GM21526 (cell line): ENCODE results near the gene RBM10.

Experiments used
- ATAC-seq: cut with Tn5 transposase; IDR thresholded peaks from one replicate; pipeline ENCODE4 v1.9.1; 2021; ENCODE audit warnings: moderate library complexity; ENCODE audit not compliant: unreplicated experiment, low FRiP score

The RBM10 gene

DNA sequence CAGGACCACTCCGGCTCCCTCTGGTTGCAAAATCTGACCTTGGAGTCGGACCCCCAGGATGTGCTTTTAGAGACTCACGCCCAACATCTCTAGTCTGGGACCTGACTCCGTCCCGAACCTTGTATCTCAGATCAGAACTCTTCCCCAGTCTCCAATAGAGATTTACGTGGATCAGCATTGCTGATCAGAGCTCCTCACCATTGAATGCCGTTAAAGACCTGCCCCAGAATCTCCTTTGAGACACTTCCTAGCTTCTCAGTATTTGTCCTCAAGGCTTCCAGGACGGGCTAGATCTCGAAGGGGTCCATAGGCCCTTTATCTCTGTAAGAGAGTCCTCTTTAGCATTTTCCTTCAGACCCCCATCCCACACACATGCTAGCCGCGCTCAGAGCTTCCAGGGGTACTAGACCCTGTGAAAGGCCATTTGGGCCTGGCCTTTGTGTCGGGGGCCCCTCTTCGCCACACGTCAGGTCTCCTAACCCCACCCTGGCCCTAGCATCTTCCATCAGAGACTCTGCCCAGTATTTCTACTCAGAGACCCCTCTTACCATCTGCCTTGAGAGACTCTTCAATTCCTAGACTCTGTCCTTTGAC is 49.3 kb downstream of the RBM10 start:
- ATAC-seq = no peak

DNA sequence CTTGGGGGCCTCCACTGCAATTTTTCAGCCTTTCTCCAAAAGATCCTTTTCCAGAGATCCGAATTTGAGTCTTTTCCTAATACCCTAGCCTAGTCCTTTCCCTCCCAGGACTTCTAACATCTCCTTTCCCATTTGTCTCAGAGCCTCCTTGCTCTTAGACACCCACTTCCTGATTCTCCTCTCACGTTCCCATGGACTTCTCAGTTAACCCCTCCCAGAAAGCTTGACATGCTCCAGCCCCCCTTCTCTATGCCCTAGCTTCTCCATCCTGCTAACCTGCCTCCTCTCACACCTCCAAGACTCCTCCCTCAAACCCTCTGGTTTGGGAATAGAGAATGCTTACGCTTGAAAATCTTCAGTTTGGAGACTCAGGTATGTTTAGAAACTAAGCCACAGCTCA is 51.1 kb downstream of the RBM10 start:
- ATAC-seq = no peak

DNA sequence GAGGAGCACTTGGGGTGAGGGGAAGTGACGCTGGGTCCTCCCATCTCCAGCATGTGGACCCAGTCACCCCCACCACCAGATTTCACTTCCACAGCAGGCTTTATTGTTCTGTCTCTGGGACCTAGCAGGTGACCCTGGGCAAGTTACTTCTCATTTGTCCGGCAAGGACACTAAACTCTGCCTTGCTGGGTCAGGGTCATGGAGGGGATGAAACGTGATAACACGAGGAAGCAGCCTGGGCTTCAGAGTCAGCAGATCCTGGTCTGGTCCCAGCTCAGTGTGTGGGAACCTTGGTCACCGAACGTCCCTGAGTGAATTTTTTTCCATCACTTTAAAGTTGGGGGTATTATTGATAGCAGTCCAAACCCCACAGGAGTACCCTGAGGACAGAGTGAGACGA is 52.5 kb downstream of the RBM10 start:
- ATAC-seq = no peak

DNA sequence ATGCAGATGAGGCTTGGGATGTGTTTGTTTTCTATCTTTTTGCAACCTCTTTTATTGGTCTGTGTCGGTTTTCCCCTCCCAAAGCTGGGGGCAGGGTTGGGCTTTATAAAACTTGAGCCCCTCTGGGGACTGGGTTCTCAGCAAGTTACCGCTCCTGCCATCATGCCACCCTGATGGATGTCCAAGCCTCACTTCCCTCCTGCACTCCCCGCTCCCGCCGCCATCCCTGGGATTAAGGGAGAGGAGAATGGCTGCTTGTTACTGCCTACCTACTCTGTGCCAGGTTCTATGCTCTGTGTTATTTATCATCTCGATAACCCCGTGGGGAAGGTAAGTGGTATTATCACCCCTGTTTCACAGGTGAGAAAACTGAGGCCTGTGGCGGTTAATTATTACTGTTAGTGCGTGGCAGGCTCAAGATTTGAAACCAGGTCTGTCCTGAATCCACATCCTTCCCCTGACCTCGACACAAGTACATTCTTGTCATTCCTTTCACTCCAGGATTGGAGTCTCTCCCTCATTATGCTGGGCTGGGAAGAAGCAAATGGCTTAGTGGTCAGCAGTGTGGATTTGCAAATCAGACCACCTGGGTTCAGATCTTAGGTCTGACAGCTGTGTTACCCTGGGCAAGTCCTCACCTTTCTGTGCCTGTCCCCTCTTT is 53.1 kb downstream of the RBM10 start:
- no peak for ATAC-seq

DNA sequence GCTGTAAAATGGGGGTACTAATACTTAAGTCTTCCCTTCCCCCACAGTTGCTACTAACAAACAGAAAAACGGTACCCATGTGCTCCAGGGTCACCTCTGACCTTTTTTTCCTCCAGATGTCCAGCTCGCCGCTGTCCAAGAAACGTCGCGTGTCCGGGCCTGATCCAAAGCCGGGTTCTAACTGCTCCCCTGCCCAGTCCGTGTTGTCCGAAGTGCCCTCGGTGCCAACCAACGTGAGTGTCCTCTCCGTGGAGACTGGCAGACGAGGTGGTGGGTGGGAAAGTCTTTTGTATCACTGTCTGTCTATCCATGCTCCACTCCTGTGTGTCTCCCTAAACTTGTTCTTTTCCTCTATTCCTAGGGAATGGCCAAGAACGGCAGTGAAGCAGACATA is 53.7 kb downstream of the RBM10 start:
- ATAC-seq = no peak

DNA sequence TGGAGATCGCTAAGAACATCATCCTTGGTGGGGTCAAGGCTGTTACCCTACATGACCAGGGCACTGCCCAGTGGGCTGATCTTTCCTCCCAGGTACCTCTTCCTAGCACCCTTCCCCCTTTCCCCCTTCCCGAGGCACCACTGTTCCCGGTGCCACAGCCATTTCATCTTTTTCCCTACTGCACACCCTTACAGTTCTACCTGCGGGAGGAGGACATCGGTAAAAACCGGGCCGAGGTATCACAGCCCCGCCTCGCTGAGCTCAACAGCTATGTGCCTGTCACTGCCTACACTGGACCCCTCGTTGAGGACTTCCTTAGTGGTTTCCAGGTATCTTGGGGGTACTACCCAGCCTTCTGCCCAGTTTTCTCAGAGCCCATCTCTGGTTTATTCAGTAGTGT is 54.3 kb downstream of the RBM10 start:
- ATAC-seq = no peak

DNA sequence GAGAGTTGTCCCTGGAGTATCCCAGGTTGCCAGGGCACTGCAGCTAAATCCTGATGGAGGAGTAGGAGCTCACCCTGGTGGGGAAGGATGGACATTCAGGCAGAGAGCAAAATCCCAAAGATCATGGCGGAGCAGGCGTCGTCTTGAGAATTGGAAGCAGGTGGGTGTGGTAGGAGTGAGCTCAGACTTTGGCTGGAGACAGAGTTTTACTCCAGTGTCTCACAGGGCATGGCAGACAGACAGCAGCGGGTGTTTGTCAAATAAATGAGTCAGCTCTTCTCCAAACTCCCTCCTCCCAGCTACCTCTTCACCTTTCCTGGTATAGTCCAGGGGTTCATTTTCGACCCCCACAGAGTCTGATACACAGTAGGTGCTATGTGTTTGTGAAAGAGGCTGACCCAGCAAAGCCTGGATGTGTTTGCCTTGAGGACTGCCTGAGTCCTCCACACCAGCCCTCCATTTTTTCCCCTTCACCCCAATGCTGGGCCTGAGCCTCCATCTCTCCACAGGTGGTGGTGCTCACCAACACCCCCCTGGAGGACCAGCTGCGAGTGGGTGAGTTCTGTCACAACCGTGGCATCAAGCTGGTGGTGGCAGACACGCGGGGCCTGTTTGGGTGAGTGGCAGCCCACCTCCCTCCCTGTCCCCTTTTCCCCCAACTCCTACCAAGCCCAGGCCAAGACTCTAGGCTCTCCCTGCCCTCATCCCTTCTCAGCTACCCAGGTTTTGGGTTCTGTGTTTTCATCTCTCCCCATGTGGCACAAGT is 55.5 kb downstream of the RBM10 start:
- ATAC-seq = no peak

DNA sequence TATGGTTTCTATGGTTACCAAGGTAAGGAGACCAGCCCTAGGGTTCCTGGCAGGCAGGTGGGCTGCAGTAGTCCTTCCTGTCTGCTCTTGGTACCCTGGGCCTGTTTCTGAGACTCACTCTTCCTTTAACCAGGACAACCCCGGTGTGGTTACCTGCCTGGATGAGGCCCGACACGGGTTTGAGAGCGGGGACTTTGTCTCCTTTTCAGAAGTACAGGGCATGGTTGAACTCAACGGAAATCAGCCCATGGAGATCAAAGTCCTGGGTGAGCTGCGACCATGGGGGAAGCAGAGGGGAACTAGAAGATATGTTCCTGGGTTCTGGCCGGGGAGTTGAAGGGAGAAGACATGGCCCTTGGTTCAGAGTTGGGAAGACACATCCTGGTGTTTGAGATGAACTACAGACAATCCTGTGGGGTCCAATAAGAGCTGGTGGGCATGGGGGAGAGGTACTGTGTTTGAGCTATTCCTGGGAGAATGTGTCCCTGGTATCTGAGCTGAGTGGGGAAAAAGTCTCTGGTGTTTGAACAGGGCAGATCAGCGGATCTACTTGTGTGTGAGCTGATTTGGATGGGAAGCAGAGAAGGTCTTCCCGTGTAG is 56.4 kb downstream of the RBM10 start:
- ATAC-seq = no peak

DNA sequence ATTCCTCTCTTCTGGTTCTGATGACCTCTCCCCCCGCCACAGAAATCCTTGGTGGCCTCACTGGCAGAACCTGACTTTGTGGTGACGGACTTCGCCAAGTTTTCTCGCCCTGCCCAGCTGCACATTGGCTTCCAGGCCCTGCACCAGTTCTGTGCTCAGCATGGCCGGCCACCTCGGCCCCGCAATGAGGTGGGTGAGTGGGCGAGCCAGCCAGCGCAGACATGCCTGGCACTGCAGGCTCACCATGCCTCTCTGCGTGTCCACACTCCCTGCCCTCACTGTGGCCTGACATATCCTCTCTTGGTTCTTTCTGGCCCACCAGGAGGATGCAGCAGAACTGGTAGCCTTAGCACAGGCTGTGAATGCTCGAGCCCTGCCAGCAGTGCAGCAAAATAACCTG is 57.3 kb downstream of the RBM10 start:
- no peak for ATAC-seq

DNA sequence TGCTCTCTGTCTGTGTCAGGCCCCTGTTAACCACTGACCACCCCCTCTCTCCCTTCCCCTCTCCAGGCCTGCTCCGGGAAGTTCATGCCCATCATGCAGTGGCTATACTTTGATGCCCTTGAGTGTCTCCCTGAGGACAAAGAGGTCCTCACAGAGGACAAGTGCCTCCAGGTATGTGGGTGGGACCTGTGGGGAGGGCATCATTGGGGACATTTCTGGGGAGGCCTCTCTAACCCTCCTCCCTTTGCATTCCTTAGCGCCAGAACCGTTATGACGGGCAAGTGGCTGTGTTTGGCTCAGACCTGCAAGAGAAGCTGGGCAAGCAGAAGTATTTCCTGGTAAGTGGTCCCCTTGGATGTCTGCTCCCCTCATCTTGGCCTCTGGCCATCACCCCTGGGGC is 57.9 kb downstream of the RBM10 start:
- ATAC-seq = no peak

DNA sequence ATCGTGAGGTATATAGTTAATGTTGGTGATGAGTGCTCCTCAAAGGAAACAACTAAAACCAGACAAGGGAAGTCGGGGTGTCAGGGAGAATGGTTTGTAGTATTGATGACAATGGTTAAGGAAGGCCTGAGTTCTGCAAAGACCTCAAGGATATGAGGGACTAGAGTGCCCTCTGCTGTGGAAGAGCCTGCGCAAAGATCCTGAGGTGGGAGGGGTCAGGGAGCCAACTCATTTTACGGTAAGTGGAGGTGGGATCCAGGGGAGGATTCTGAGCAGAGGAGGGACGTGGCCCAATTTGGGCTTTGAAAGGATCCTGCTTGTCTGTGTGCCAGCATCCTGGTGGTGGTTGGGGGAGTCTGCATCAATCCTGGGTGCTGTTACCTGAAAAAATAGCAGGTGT is 59.9 kb downstream of the RBM10 start:
- ATAC-seq = no peak

DNA sequence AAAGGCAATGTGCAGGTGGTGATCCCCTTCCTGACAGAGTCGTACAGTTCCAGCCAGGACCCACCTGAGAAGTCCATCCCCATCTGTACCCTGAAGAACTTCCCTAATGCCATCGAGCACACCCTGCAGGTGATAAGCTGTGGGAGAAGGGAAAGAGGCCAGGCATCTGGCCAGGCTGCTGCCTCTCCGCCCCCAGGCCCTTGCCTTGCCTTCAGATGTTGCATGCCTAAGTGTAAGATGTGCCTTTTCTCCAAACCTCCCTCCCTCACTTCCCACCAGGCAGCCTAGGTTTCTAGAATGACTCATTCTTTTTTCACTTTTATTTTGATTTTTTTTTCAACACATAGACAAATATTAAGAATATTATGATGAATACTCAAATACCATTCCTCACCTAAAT is 61.3 kb downstream of the RBM10 start:
- no peak for ATAC-seq

DNA sequence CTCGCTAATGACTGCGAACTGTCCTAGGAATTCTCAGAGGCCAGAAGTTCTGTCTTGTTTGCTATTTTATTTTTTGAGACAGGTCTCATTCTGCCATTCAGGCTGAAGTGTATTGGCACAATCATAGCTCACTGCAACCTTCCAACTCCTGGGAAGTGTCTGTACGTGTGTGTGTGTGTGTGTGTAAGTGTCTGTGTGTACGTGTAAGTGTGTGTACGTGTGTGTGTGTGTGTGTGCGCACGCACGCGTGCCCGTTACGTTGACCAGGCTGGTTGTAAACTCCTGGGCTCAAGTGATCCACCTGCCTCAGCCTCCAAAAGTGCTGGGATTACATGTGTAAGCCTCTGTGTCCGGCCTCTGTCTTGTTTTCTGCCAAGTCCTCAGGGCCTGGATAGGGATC is 63.1 kb downstream of the RBM10 start:
- no peak for ATAC-seq

DNA sequence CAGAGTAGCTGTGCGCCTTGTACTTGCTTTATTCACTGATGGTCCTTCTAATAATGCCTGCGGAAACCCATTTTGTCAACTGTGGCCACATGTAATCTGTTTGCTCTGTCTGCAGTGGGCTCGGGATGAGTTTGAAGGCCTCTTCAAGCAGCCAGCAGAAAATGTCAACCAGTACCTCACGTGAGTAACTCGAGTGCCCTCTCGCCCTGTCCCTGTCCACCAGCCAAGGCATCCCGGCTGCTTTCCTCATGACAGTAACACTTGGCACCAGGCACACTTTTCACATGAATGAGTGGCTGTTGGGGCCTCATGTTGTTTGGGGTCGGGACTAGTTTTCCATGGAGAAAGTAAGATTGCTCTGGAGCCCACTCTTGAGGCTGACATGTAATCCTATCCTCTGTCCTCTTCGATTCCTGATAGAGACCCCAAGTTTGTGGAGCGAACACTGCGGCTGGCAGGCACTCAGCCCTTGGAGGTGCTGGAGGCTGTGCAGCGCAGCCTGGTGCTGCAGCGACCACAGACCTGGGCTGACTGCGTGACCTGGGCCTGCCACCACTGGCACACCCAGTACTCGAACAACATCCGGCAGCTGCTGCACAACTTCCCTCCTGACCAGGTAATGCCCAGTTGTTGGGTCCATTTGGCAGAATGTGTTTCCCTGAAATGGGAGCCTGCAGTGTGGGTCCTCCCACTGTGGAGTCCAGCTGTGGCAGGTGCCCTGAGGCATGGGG is 64.7 kb downstream of the RBM10 start:
- no peak for ATAC-seq

DNA sequence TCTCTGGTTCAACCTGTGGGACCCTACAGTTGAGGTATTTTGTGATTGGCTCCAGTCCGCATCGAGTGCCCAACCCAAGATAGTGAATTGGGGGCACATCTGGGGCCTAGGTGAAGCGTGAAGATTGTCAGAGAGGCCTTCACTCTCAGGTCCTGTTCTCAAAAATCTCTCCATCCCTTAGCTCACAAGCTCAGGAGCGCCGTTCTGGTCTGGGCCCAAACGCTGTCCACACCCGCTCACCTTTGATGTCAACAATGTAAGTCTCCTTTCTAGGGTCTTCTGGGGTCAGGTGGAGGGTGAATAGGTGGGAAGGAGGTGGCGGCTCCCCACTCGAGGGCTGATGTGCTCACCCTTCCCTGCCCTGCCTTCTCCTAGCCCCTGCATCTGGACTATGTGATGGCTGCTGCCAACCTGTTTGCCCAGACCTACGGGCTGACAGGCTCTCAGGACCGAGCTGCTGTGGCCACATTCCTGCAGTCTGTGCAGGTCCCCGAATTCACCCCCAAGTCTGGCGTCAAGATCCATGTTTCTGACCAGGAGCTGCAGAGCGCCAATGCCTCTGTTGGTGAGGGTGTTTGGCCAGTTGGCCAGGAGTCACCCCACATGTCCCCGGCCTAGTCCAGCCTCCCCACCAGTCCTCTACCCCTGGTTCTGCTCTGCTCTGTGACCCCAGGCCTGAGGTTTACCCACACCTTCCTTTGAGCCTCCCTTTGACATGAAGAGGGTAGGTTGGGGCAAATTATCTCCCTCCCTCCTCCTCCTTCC is 65.8 kb downstream of the RBM10 start:
- ATAC-seq = no peak

DNA sequence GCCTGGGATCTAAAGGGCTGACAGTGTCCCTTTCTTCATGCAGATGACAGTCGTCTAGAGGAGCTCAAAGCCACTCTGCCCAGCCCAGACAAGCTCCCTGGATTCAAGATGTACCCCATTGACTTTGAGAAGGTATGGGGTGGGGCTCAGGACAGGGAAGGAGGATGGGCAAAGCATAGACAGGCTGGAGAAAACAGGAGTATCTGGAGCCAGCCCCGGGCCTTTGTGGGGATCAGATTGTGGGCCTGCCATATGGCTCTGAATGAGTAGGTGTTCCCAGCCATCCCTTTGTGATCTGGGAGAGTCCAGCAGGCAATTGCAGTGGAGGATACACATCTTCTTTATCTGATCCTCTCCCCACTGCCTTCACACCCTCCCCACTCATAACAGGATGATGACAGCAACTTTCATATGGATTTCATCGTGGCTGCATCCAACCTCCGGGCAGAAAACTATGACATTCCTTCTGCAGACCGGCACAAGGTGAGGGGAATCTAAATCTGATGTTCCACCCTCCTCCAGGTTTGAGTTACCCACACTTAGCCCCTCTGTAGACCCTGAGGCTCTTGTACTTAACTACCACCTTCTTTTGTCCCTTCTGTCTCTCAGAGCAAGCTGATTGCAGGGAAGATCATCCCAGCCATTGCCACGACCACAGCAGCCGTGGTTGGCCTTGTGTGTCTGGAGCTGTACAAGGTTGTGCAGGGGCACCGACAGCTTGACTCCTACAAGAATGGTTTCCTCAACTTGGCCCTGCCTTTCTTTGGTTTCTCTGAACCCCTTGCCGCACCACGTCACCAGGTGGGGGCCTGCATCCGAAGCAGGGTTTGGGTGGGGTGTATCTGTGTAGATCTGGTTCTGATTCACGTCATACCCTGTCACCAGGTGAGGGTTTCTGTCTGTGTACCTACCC is 67.6 kb downstream of the RBM10 start:
- ATAC-seq = no peak

DNA sequence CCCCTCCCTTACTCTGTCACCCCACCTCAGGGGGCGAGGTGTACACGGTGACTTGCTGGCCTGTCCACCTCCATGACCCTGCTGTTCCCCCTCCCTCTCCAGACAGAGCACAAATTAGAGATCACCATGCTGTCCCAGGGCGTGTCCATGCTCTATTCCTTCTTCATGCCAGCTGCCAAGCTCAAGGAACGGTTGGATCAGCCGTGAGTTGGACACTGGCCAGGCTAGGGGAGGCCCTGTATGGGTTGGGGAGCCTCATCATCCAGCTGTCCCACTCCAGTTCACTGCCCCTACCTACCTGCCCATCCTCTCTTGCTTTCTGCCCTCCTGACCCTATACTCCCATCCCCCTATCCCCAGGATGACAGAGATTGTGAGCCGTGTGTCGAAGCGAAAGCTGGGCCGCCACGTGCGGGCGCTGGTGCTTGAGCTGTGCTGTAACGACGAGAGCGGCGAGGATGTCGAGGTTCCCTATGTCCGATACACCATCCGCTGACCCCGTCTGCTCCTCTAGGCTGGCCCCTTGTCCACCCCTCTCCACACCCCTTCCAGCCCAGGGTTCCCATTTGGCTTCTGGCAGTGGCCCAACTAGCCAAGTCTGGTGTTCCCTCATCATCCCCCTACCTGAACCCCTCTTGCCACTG is 69.5 kb downstream of the RBM10 start:
- ATAC-seq = no peak

DNA sequence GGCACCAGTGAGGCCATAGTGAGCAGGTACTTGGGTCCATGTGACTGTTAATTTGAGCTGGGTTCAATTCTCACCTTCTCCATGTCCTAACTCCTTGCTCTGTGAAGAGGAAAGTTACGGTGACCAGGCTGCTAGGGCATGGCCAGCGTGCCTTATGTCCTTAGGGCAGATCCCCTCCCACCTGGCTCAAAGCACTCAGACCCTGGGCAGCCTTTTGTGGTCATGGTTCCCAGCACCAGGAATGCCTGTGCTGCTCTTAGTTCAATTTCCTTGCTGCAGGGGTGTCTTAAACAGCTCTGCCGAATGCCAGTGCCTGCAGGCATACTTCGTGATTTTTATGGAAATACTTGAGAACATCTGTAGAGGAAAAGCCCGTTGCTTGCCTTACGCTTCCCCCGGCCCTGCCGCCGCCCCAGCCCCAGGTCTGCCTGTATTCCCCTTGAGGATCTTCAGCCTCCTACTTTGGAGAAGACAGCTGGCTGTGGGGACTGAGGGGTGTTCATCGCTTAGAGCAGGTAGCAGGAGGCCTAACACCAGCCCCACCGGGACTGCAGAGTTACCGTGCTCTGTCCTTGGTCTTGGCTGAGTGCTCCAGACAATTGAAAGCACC is 70.4 kb downstream of the RBM10 start:
- no peak for ATAC-seq
